ENCODE measurements around the gene CXorf65.

The CXorf65 gene

GRCh38 chrX:71100581-71101505 is 5.7 kb downstream of the CXorf65 start:
- no peaks in the 10 kb centered on the region for H3K36me3 ChIP-seq (ENCODE audit: control insufficient read depth, insufficient read depth, low read length)
- no peak overlapping the region for H3K9ac ChIP-seq (ENCODE audit: low read length)
- H3K4me3 ChIP-seq (ENCODE audit: low read length): no peak overlapping the region
- no peaks in the 10 kb centered on the region for H3K4me1 ChIP-seq (ENCODE audit: control insufficient read depth, insufficient read depth, low read length)
- H3K27me3 ChIP-seq (ENCODE audit: control insufficient read depth, insufficient read depth, low read length): peaks cover 8% of the 10 kb centered on the region
- no peak overlapping the region for H3K27ac ChIP-seq (ENCODE audit: low read depth, low read length)

GRCh38 chrX:71099736-71100135 is 6.8 kb downstream of the CXorf65 start:
- Histone ChIP-seq H3K27me3 (ENCODE audit: control insufficient read depth, insufficient read depth, low read length) (peaks cover 8% of the 10 kb centered on the region), H3K27ac (ENCODE audit: low read depth, low read length) (no peak overlapping the region), H3K36me3 (ENCODE audit: control insufficient read depth, insufficient read depth, low read length) (no peaks in the 10 kb centered on the region), H3K9ac (ENCODE audit: low read length) (no peak overlapping the region), H3K4me3 (ENCODE audit: low read length) (no peak overlapping the region), H3K4me1 (ENCODE audit: control insufficient read depth, insufficient read depth, low read length) (peaks cover 3% of the 10 kb centered on the region)

GRCh38 chrX:71098951-71099506 is 7.5 kb downstream of the CXorf65 start:
- no peaks in the 10 kb centered on the region for H3K36me3 ChIP-seq (ENCODE audit: control insufficient read depth, insufficient read depth, low read length)
- H3K27me3 ChIP-seq (ENCODE audit: control insufficient read depth, insufficient read depth, low read length): peaks cover 5% of the 10 kb centered on the region
- H3K4me1 ChIP-seq (ENCODE audit: control insufficient read depth, insufficient read depth, low read length): peaks cover 3% of the 10 kb centered on the region
- H3K9ac ChIP-seq (ENCODE audit: low read length): no peak overlapping the region
- H3K4me3 ChIP-seq (ENCODE audit: low read length): no peak overlapping the region
- no peak overlapping the region for H3K27ac ChIP-seq (ENCODE audit: low read depth, low read length)

GRCh38 chrX:71098302-71098701 is 8.2 kb downstream of the CXorf65 start:
- Histone ChIP-seq H3K4me3 (ENCODE audit: low read length) (no peak overlapping the region), H3K4me1 (ENCODE audit: control insufficient read depth, insufficient read depth, low read length) (peaks cover 3% of the 10 kb centered on the region), H3K27ac (ENCODE audit: low read depth, low read length) (no peak overlapping the region), H3K9ac (ENCODE audit: low read length) (no peak overlapping the region), H3K27me3 (ENCODE audit: control insufficient read depth, insufficient read depth, low read length) (peaks cover 5% of the 10 kb centered on the region), H3K36me3 (ENCODE audit: control insufficient read depth, insufficient read depth, low read length) (no peaks in the 10 kb centered on the region)

GRCh38 chrX:71096760-71097032 is 9.8 kb downstream of the CXorf65 start:
- H3K4me1 ChIP-seq (ENCODE audit: control insufficient read depth, insufficient read depth, low read length): peaks cover 3% of the 10 kb centered on the region
- no peaks in the 10 kb centered on the region for H3K36me3 ChIP-seq (ENCODE audit: control insufficient read depth, insufficient read depth, low read length)
- H3K4me3 ChIP-seq (ENCODE audit: low read length): peak overlapping the region; percentile 64
- no peak overlapping the region for H3K27ac ChIP-seq (ENCODE audit: low read depth, low read length)
- H3K27me3 ChIP-seq (ENCODE audit: control insufficient read depth, insufficient read depth, low read length): peaks cover 5% of the 10 kb centered on the region
- no peak overlapping the region for H3K9ac ChIP-seq (ENCODE audit: low read length)

GRCh38 chrX:71095981-71096759 is 10.4 kb downstream of the CXorf65 start:
- Histone ChIP-seq H3K36me3 (ENCODE audit: control insufficient read depth, insufficient read depth, low read length) (no peaks in the 10 kb centered on the region), H3K27me3 (ENCODE audit: control insufficient read depth, insufficient read depth, low read length) (peaks cover 5% of the 10 kb centered on the region), H3K4me1 (ENCODE audit: control insufficient read depth, insufficient read depth, low read length) (peaks cover 3% of the 10 kb centered on the region), H3K27ac (ENCODE audit: low read depth, low read length) (peak overlapping the region; percentile 23), H3K9ac (ENCODE audit: low read length) (no peak overlapping the region), H3K4me3 (ENCODE audit: low read length) (peak overlapping the region; percentile 64)

- peak within 1 kb of the TSS; percentile 23 for H3K27ac ChIP-seq (ENCODE audit: low read depth, low read length)
Measured at GRCh38 chrX:71095555-71095980, 11.0 kb downstream of the CXorf65 start, which contains the start of gene FOXO4. Gene FOXO4, plus strand, starts transcription at chrX:71095851. Its CDS starts 678 bp downstream, at chrX:71096529.

GRCh38 chrX:71095033-71095432 is 11.5 kb downstream of the CXorf65 start:
- Histone ChIP-seq H3K27me3 (ENCODE audit: control insufficient read depth, insufficient read depth, low read length) (peaks cover 3% of the 10 kb centered on the region), H3K4me1 (ENCODE audit: control insufficient read depth, insufficient read depth, low read length) (peaks cover 3% of the 10 kb centered on the region), H3K36me3 (ENCODE audit: control insufficient read depth, insufficient read depth, low read length) (no peaks in the 10 kb centered on the region), H3K27ac (ENCODE audit: low read depth, low read length) (no peak overlapping the region), H3K4me3 (ENCODE audit: low read length) (peak overlapping the region; percentile 46), H3K9ac (ENCODE audit: low read length) (no peak overlapping the region)

More at GRCh38 chrX:71095555-71095980, 11.0 kb downstream of the CXorf65 start, which contains the start of gene FOXO4:
- H3K36me3 ChIP-seq (ENCODE audit: control insufficient read depth, insufficient read depth, low read length): no peaks in the 10 kb centered on the region
- no peak within 1 kb of the TSS for H3K9ac ChIP-seq (ENCODE audit: low read length)
- peaks cover 3% of the 10 kb centered on the region for H3K4me1 ChIP-seq (ENCODE audit: control insufficient read depth, insufficient read depth, low read length)
- peaks cover 3% of the 10 kb centered on the region for H3K27me3 ChIP-seq (ENCODE audit: control insufficient read depth, insufficient read depth, low read length)
- peak within 1 kb of the TSS; percentile 64 for H3K4me3 ChIP-seq (ENCODE audit: low read length)

GRCh38 chrX:71091263-71091662 is 15.3 kb downstream of the CXorf65 start:
- Histone ChIP-seq H3K4me1 (ENCODE audit: control insufficient read depth, insufficient read depth, low read length) (peaks cover 3% of the 10 kb centered on the region), H3K9ac (ENCODE audit: low read length) (no peak overlapping the region), H3K27ac (ENCODE audit: low read depth, low read length) (no peak overlapping the region), H3K36me3 (ENCODE audit: control insufficient read depth, insufficient read depth, low read length) (no peaks in the 10 kb centered on the region), H3K4me3 (ENCODE audit: low read length) (no peak overlapping the region), H3K27me3 (ENCODE audit: control insufficient read depth, insufficient read depth, low read length) (no peaks in the 10 kb centered on the region)

GRCh38 chrX:71085900-71086299 is 20.6 kb downstream of the CXorf65 start:
- Histone ChIP-seq H3K27me3 (ENCODE audit: control insufficient read depth, insufficient read depth, low read length) (no peaks in the 10 kb centered on the region), H3K36me3 (ENCODE audit: control insufficient read depth, insufficient read depth, low read length) (no peaks in the 10 kb centered on the region), H3K4me1 (ENCODE audit: control insufficient read depth, insufficient read depth, low read length) (no peaks in the 10 kb centered on the region), H3K27ac (ENCODE audit: low read depth, low read length) (no peak overlapping the region), H3K4me3 (ENCODE audit: low read length) (no peak overlapping the region), H3K9ac (ENCODE audit: low read length) (no peak overlapping the region)

- no peak overlapping the region for H3K27ac ChIP-seq (ENCODE audit: low read depth, low read length)
- no peak overlapping the region for H3K4me3 ChIP-seq (ENCODE audit: low read length)
- no peaks in the 10 kb centered on the region for H3K27me3 ChIP-seq (ENCODE audit: control insufficient read depth, insufficient read depth, low read length)
- H3K4me1 ChIP-seq (ENCODE audit: control insufficient read depth, insufficient read depth, low read length): no peaks in the 10 kb centered on the region
- no peak overlapping the region for H3K9ac ChIP-seq (ENCODE audit: low read length)
- no peaks in the 10 kb centered on the region for H3K36me3 ChIP-seq (ENCODE audit: control insufficient read depth, insufficient read depth, low read length)
Measured at GRCh38 chrX:71082822-71083221, 23.7 kb downstream of the CXorf65 start.

GRCh38 chrX:71082124-71082647 is 24.4 kb downstream of the CXorf65 start:
- Histone ChIP-seq H3K4me1 (ENCODE audit: control insufficient read depth, insufficient read depth, low read length) (no peaks in the 10 kb centered on the region), H3K27me3 (ENCODE audit: control insufficient read depth, insufficient read depth, low read length) (no peaks in the 10 kb centered on the region), H3K27ac (ENCODE audit: low read depth, low read length) (no peak overlapping the region), H3K36me3 (ENCODE audit: control insufficient read depth, insufficient read depth, low read length) (no peaks in the 10 kb centered on the region), H3K9ac (ENCODE audit: low read length) (no peak overlapping the region), H3K4me3 (ENCODE audit: low read length) (no peak overlapping the region)

Measured in rectal smooth muscle tissue (tissue), 1 donor.